GM19395 (cell line): Measurements from ENCODE around the gene AQP11.
"Not testable (repeated sequence)": the region's sequence is repeated elsewhere in the genome, so short reads cannot be mapped to it uniquely, and the experiment has no call there.

ENCODE experiments used
- ATAC-seq: cut with Tn5 transposase; IDR thresholded peaks from one replicate; pipeline ENCODE4 v1.9.1; 2021; ENCODE audit warnings: mild to moderate bottlenecking, moderate library complexity; ENCODE audit not compliant: unreplicated experiment

The AQP11 gene

GRCh38 chr11:77592727-77593126, 3.0 kb downstream of the AQP11 start:
- ATAC-seq: no peak

- ATAC-seq: no peak
These were observed 4.1 kb downstream of the AQP11 start for GRCh38 chr11:77593883-77594282.

DNA sequence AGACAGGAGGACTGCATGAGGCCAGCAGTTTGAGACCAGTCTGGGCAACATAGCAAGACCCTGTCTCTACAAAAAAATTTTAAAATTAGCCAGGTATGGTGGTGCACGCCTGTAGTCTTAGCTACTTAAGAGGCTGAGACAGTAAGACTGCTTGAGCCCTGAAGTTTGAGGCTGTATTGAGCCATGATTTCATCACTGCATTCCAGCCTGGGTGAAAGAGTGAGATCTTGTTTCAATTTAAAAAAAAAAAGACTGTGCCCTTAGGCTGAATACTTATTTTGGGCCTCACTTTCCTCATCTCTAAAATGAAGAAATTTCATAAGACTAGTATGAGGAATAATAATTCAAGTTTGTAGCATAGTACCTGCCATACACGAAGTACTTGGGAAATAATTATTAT, 6.9 kb downstream of the AQP11 start:
- no peak for ATAC-seq

GRCh38 chr11:77598195-77598594, 8.4 kb downstream of the AQP11 start:
- no peak for ATAC-seq

DNA sequence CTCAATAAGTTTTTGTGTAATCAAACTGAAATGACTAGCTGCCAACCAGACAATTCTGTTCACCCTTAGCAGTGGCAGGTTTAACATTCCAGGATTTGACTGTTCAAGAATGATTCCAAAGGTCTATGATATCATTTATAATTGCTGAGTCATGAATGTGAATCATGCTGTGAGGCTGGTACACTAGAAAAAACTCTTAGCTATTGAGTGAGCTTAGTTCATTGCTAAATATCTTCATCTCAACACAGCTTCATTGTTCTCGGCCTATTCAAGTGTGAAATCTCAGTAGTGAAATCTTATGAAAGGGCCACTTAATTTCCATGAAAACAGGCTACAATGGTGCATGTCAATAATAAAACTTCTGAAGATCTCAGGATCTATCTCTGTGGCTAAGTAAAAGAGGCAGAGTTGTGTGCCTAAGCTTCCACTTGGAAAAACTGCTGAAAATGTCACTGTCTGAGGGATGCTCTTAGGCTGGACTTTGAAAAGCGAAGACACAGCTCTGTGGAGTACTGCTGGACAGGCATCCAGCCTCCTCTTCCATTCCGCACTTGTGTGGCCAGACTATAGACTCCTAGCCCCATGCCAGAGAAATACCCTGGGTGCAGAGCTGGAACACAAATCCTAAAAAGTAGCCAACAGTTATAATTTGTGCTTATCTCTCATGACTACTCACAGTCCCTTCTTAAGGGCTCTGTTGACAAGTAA, 12.8 kb downstream of the AQP11 start:
- no peak for ATAC-seq

DNA sequence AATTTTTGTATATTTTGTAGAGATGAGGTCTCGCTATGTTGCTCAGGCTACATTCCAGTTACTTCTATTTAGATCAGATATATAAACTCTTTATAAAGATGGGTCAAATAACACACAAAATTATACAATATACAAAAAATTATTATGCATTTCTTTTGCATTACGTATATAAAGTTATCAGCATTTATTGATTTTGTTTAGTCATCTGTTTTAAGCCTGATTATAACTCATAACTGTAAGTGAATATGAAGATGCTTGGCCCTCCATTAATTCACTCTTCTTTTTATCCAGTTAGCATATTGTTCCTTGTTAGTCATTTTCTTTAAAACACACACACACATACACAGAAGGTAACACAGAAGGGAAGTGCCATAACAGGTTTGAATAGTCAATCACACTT, 14.5 kb downstream of the AQP11 start:
- ATAC-seq: no peak

- ATAC-seq: no peak
These were observed 19.5 kb downstream of the AQP11 start for GRCh38 chr11:77609234-77609633.

DNA sequence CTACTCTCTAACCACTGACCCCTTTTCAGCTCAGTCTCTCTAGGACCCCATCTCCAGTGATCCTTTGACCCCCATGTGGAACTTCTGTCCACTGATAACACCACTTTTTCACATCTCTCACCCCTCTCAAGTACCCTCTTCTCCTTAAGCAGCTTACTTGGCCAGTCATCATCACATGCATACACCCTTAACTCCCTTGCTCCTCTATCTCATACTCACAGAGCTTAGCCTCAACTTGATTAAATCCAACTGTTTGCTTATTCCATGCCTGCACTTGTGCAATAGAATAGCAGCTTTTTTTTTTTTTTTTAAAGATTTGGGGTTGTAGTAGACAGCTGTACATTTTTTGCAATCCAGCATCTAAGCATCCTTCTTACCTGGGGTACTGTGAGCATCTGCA, 22.2 kb downstream of the AQP11 start:
- no peak for ATAC-seq

GRCh38 chr11:77617892-77618291, 28.1 kb downstream of the AQP11 start:
- no peak for ATAC-seq

DNA sequence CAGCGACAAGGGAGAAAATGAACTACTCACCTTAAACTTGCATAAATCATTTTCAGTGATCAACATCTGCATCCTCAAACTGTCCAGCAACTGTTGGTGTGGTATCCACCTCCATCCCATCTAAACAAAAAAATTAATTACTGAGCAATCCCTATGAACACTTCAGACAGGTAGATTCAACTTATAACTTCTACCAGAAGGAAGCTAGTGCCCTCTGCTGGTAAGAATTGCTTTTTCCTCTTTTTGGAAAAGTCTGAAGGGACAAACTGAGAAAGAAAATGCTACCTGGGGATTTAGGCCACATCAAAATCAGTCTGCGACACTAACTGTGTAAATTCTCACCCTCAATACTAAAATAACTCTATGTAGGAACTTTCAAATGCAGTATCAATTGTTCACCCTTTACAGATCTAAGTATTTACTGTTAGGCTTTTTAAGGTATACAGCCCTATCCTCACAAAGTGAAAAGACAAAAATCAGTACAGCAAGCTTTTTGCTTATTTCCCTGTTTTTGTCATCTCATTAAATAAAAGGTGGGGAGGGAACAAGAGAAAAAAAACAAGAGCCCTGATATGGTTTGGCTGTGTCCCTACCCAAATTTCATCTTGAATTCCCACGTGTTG, 29.9 kb downstream of the AQP11 start:
- ATAC-seq: no peak

DNA sequence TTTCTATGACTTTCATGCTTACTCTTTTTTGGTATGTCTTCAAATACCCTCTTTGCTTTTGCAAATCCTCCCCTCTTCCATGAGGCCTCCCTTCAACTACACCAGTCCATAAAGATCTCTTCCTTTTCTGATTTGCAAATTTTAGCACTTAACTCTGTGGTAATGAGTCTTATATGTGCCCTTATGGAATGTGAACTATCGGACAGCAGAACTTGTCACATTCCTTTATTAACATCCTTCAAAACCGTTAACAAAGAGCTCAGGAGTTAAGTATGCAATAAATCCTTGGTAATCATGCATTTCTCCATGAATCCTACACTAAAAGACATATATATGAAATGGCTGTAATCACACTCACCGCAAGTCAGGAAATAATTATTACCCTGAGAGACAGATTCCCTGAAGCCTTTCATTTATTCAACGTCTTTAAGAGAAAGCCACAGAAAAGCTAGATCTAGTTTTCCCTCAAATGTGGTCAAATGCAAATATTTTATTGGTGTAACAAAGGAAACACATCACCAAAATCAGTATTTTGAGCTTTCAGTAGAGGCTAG, 40.5 kb downstream of the AQP11 start:
- no peak for ATAC-seq

DNA sequence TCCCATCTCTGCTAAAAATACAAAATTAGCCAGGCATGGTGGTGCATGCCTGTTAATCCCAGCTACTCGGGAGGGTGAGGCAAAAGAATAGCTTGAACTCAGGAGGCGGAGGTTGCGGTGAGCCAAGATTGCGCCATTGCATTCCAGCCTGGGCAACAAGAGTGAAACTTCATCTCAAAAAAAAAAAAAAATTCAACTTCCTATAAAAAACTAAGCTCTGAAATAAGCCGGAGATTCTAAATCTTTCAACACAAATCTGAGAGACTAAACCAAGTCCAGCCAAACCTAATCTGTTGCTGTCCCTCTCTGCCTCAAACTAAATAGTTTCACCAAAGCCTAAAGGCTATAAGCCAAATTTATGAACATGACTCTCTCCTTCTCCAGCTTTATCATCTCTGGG, 44.2 kb downstream of the AQP11 start:
- not testable (repeated sequence) for ATAC-seq

DNA sequence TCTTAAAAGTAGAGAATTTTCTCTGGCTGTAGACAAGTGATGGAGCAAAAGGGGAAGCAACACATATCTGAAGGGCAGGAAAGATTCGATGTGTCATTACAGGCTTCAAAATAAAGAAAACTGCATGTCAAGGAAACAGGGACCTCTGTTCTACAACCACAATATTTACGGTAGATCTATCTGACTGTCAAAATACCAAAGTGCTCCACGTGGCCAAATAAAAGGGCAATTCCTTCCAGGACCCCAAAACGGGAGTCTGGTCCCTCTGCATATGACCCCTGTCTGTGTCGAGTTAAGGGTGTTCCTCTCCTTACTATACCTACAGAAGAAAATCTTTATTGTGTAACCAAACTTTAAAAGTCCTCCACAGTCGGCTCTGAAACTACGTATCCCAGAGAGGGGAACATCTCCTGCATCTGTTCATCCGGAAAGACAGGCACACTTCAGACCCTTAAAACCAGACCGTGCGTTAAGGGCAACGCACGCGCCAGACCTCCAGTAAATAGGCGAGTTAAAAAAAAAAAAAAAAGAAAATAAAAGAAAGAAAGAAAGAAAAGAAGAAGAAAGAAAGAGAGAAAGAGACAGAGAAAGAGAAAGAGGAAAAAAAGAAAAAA, 47.1 kb downstream of the AQP11 start:
- no peak for ATAC-seq

- ATAC-seq: peak; percentile 91
These were observed 47.8 kb downstream of the AQP11 start, which contains the start of gene CLNS1A for GRCh38 chr11:77637345-77638165. CLNS1A (minus strand) TSS chr11:77637794; CDS start chr11:77637714, 80 bp downstream.

DNA sequence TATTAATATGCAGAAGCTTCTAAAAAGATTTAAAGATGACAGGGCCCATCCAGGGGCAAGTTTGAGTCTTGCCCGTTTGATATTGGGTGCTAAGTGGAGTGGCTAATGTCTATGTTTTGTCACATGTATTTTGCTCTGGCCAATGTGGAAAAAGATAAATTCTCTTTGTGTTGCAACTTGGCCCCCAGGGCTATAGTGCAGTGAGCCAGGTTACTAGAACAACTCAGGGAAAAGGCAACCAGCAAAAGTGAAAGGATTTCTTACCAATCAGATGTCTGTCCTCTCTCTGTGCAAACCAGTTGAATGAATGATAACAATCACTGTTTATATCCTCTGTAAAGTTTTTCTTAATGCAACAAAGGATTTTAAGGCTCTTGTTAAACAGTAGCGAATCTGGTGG, 52.5 kb downstream of the AQP11 start:
- ATAC-seq: no peak

DNA sequence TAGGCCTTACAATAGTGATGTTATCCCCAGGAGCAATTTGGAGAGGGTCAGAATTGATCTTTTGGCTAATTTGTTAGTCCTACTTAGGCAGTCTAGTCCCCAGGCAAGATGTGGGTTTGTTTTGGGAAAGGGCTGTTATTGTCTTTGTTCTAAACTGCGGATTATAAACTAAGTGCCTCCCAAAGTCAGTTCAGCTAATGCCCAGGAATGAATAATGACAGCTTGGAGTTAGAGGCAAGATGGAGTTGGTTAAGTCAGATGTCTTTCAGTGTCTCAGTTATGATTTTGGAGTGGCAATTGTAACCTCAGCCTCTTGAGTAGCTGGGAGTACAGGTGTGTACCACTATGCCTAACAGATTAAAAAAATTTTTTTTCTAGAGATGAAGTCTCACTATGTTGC, 55.1 kb downstream of the AQP11 start:
- ATAC-seq: no peak

GRCh38 chr11:77647654-77648305, 58.0 kb downstream of the AQP11 start:
- no peak for ATAC-seq

DNA sequence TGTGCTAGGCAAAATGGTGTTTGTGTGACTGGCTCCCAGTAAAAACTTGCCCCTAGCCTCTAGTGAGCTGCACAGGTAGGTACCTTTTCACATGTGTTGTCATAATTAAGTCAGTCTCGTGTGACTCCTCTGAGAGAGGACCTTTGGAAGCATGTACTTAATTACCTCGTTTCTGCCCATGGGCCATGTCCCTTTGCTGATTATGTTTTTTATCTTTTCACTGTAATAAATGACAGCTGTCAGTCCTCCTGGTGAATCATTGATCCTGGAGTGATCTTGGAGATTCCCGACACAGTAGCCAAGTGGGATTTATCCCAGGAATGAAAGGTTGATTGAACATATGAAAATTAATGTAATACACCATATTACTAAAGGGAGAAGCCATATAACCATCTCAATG, 60.4 kb downstream of the AQP11 start:
- ATAC-seq: no peak

GRCh38 chr11:77654770-77655434, 65.1 kb downstream of the AQP11 start:
- ATAC-seq: no peak

GRCh38 chr11:77656362-77656761, 66.6 kb downstream of the AQP11 start:
- ATAC-seq: no peak
